ENCODE results near the gene IDH3A. TPM values are rescaled to one million over a fixed set of nuclear protein-coding genes. Genes with fewer than 3 reads are reported as not detected.

IDH3A gene
- total RNA-seq, 1 experiment from 2014 or later = 40.2 TPM

DNA sequence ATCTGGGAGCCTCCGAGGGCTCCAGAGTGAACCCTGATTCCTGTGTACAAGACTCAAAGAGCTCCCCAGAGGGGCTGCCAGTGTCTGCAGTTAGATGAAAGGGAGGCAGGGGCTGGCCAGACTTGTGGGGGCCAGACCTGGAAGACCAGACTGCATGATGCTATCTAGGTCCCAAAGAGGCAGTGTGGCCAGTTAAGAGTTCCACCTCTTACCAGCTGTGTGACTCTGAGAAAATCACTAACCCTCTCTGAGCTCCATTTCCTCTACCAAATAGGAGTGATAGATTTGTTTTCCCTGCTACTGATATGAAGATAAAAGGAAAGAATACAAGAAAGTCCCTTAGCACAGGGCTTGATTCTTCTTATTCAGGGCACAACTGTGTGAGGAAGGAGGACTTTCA is 56.2 kb downstream of the IDH3A start:
- no peak overlapping the region; a peak in 1 of 7 replicates for H3K27ac Mint-ChIP-seq
- Histone ChIP-seq H3K9me3 (ENCODE audit: control insufficient read depth, low read depth, low read length) (no peaks in the 10 kb centered on the region), H3K4me1 (ENCODE audit: insufficient read depth, low read length) (no peaks in the 10 kb centered on the region), H2BK120ac (ENCODE audit: low read depth, low read length, poor library complexity, severe bottlenecking) (no peak overlapping the region), H2BK5ac (ENCODE audit: insufficient read length, low read length) (no peak overlapping the region), H2BK15ac (ENCODE audit: low read depth, low read length) (no peak overlapping the region), H3K23ac (ENCODE audit: insufficient read length, low read depth, low read length) (no peak overlapping the region), H3K4me2 (ENCODE audit: insufficient read depth, insufficient read length, low read length) (no peak overlapping the region), H3T11ph (ENCODE audit: low read length) (no peak overlapping the region), H4K8ac (replicated peaks; ENCODE audit: insufficient read length, low read depth, low read length) (no peak overlapping the region), H3K9ac (ENCODE audit: extremely low read depth, insufficient read length, low read length) (no peak overlapping the region), H2AFZ (ENCODE audit: low read length) (no peak overlapping the region), H3K27me3 (ENCODE audit: insufficient read depth, low read length) (no peaks in the 10 kb centered on the region), H3K56ac (ENCODE audit: insufficient read length, low read depth, low read length) (no peak overlapping the region), H3K27ac (ENCODE audit: insufficient read length, low read depth, low read length) (no peak overlapping the region), H2BK20ac (ENCODE audit: low read depth, low read length, poor library complexity, severe bottlenecking) (no peak overlapping the region), H3K18ac (ENCODE audit: insufficient read length, low read depth, low read length) (no peak overlapping the region), H3K23me2 (ENCODE audit: insufficient read length, low read depth, low read length, poor library complexity, severe bottlenecking) (no peaks in the 10 kb centered on the region), H4K91ac (ENCODE audit: insufficient read length, low read depth, low read length) (no peak overlapping the region), H2AK5ac (ENCODE audit: insufficient read length, low read length) (no peak overlapping the region), H4K5ac (ENCODE audit: insufficient read length, low read depth, low read length) (no peak overlapping the region), H3K4ac (ENCODE audit: low read depth, low read length) (no peak overlapping the region), H4K20me1 (ENCODE audit: control insufficient read depth, insufficient read depth, insufficient read length) (no peaks in the 10 kb centered on the region), H3K14ac (ENCODE audit: insufficient read depth, low read length) (no peak overlapping the region; the same call in 1 of the 2 replicates), H3K79me2 (ENCODE audit: insufficient read depth, low read length) (no peaks in the 10 kb centered on the region), H2BK12ac (ENCODE audit: insufficient read length, low read depth, low read length) (no peak overlapping the region), H3K79me1 (ENCODE audit: insufficient read depth, low read depth, low read length, poor library complexity, severe bottlenecking) (no peaks in the 10 kb centered on the region)
- peaks cover 2% of the 10 kb centered on the region for H3K27me3 Mint-ChIP-seq (ENCODE audit: low read depth)
- TF ChIP-seq CTCF (conservative IDR thresholded peaks at IDR 0.05) = no peak
- H3K4me3 Mint-ChIP-seq = no peak overlapping the region
- DNase-seq = no peak
- H3K36me3 Mint-ChIP-seq (ENCODE audit: insufficient read depth in 1 of 3, low read depth in 3 of 3) = no peaks in the 10 kb centered on the region
- WGBS (ENCODE audit: extremely low coverage, insufficient read length, low lambda C conversion rate) = no CpG with 5 or more reads among the region's 1 CpG
- H3K9me3 Mint-ChIP-seq = no peaks in the 10 kb centered on the region
- H3K4me1 Mint-ChIP-seq = peaks cover 6 to 7% of the 10 kb centered on the region in 2 experiments; a peak in 3 of 4 replicates
